ENCODE results near the gene DDAH2. TPM values are rescaled to one million over a fixed set of nuclear protein-coding genes. Genes with fewer than 3 reads are reported as not detected.
A peak's percentile ranks its signal among the peaks of the same experiment; 100 is the strongest.

DDAH2 gene
- total RNA-seq, 2 experiments from 2014 or later = 6.2 to 6.6 TPM

- no peaks in the 10 kb centered on the region for H3K27me3 Mint-ChIP-seq
- H3K4me3 Mint-ChIP-seq = peak within 1 kb of the TSS; percentile 76
- ChIA-PET CTCF (interaction anchor here (0.7 to 1.5 kb wide), 17 partner anchors 9 to 279 kb away, joined by 3 to 10 read pairs (median 3); partner anchors contain the start of genes MSH5, NELFE and SKIC2), POLR2A (interaction anchor here (0.8 to 1.0 kb wide), 3 partner anchors 16 to 89 kb away, joined by 3 read pairs; partner anchors contain the start of gene GPANK1)
- H3K27ac Mint-ChIP-seq = peak within 1 kb of the TSS; percentile 44
- no peaks in the 10 kb centered on the region for H3K36me3 Mint-ChIP-seq
- no peaks in the 10 kb centered on the region for H3K9me3 Mint-ChIP-seq
- intact Hi-C loops (cut with micrococcal nuclease) = loop anchor here (1.0 to 5.0 kb wide), 3 partner anchors 58 to 272 kb away; no protein-coding TSS in a partner anchor
- peaks cover 15% of the 10 kb centered on the region for H3K4me1 Mint-ChIP-seq (ENCODE audit: low read depth)
- peak; percentile 82 for DNase-seq
Measured at GRCh38 chr6:31680226-31681134, 48.6 kb downstream of the DDAH2 start, which contains the start of gene LY6G5C. LY6G5C (minus strand) TSS chr6:31681067; CDS start chr6:31680373, 694 bp downstream.

GRCh38 chr6:31677955-31678354 is 51.1 kb downstream of the DDAH2 start:
- no peaks in the 10 kb centered on the region for H3K27me3 Mint-ChIP-seq
- ChIA-PET CTCF (interaction anchor here (0.6 to 1.2 kb wide), 2 partner anchors 113 to 229 kb away, joined by 3 to 4 read pairs; no protein-coding TSS in a partner anchor), POLR2A (no interaction called here)
- no peak for DNase-seq
- no peaks in the 10 kb centered on the region for H3K9me3 Mint-ChIP-seq
- no peak overlapping the region for H3K27ac Mint-ChIP-seq
- peaks cover 4% of the 10 kb centered on the region for H3K36me3 Mint-ChIP-seq
- peaks cover 15% of the 10 kb centered on the region for H3K4me1 Mint-ChIP-seq (ENCODE audit: low read depth)
- H3K4me3 Mint-ChIP-seq = no peak overlapping the region
- intact Hi-C loops (cut with micrococcal nuclease) = no loop called here

Small RNAs within 50 kb of the gene (microRNA-seq; reads per million reads assigned to microRNA genes)
- not detected for gene MIR4646 (ENCODE audit: borderline microRNAs expressed, borderline number of aligned reads, borderline replicate concordance)

Other genes starting within 250 kb of the DDAH2 start
- 10 to 100 TPM; 21.1 to 23.2 TPM for gene MICB, start 231.2 kb downstream of the DDAH2 start, total RNA-seq
- gene MCCD1, start 200.3 kb downstream of the DDAH2 start, total RNA-seq = not detected
- gene DDX39B, start 187.3 kb downstream of the DDAH2 start, total RNA-seq = 100 to 1,000 TPM; 538 to 547 TPM
- 1 to 10 TPM; 1.4 to 1.6 TPM for gene ATP6V1G2, start 182.7 kb downstream of the DDAH2 start, total RNA-seq
- 10 to 100 TPM; 18.5 to 21.5 TPM for gene NFKBIL1, start 181.7 kb downstream of the DDAH2 start, total RNA-seq
- gene LTA, start 157.0 kb downstream of the DDAH2 start, total RNA-seq = 100 to 1,000 TPM; 696 to 733 TPM
- 100 to 1,000 TPM; 165 to 167 TPM for gene TNF, start 153.7 kb downstream of the DDAH2 start, total RNA-seq
- 100 to 1,000 TPM; 161 to 164 TPM for gene LTB, start 146.9 kb downstream of the DDAH2 start, total RNA-seq
- gene LST1, start 143.0 kb downstream of the DDAH2 start, total RNA-seq = 10 to 100 TPM; 15.7 to 16.9 TPM
- gene NCR3, start 136.3 kb downstream of the DDAH2 start, total RNA-seq = 10 to 100 TPM; 11.7 to 12.2 TPM
- 10 to 100 TPM; 26.1 to 29.0 TPM for gene AIF1, start 114.1 kb downstream of the DDAH2 start, total RNA-seq
- gene PRRC2A, start 108.6 kb downstream of the DDAH2 start, total RNA-seq = 100 to 1,000 TPM; 246 to 257 TPM
- gene BAG6, start 76.6 kb downstream of the DDAH2 start, total RNA-seq = 100 to 1,000 TPM; 351 to 354 TPM
- gene APOM, start 73.4 kb downstream of the DDAH2 start, total RNA-seq = 1 to 10 TPM; 2.9 to 3.1 TPM
- 10 to 100 TPM; 15.8 to 16.9 TPM for gene C6orf47, start 68.5 kb downstream of the DDAH2 start, total RNA-seq
- gene GPANK1, start 64.3 kb downstream of the DDAH2 start, total RNA-seq = 10 to 100 TPM; 31.6 to 32.3 TPM
- 100 to 1,000 TPM; 227 to 234 TPM for gene CSNK2B, start 63.2 kb downstream of the DDAH2 start, total RNA-seq
- gene LY6G5B, start 59.3 kb downstream of the DDAH2 start, total RNA-seq = 10 to 100 TPM in 1 of 2 experiments, 1 to 10 TPM in 1; 9.2 to 11.6 TPM
- 1 to 10 TPM; 1.4 to 1.8 TPM for gene LY6G5C, start 48.2 kb downstream of the DDAH2 start, total RNA-seq
- gene ABHD16A, start 26.0 kb downstream of the DDAH2 start, total RNA-seq = 10 to 100 TPM; 29.1 to 29.6 TPM
- not detected for gene LY6G6F, start 22.4 kb downstream of the DDAH2 start, total RNA-seq
- not detected for gene LY6G6D, start 14.0 kb downstream of the DDAH2 start, total RNA-seq
- not detected for gene LY6G6C, start 7.6 kb downstream of the DDAH2 start, total RNA-seq
- not detected for gene MPIG6B, start 5.9 kb downstream of the DDAH2 start, total RNA-seq
- 100 to 1,000 TPM; 430 to 442 TPM for gene CLIC1, start 7.2 kb upstream of the DDAH2 start, total RNA-seq
- gene MSH5, start 10.7 kb upstream of the DDAH2 start, total RNA-seq = 10 to 100 TPM; 80.9 to 83.8 TPM
- 10 to 100 TPM; 11.3 to 13.2 TPM for gene SAPCD1, start 33.4 kb upstream of the DDAH2 start, total RNA-seq
- 1 to 10 TPM; 2.0 to 2.1 TPM for gene VWA7, start 48.0 kb upstream of the DDAH2 start, total RNA-seq
- gene VARS1, start 66.5 kb upstream of the DDAH2 start, total RNA-seq = 100 to 1,000 TPM; 141 to 153 TPM
- 100 to 1,000 TPM; 142 to 143 TPM for gene LSM2, start 77.7 kb upstream of the DDAH2 start, total RNA-seq
- gene HSPA1L, start 86.0 kb upstream of the DDAH2 start, total RNA-seq = 1 to 10 TPM; 2.0 TPM
- gene HSPA1A, start 86.2 kb upstream of the DDAH2 start, total RNA-seq = 10 to 100 TPM; 68.5 to 69.9 TPM
- gene HSPA1B, start 98.4 kb upstream of the DDAH2 start, total RNA-seq = 10 to 100 TPM; 59.5 to 62.3 TPM
- gene NEU1, start 133.5 kb upstream of the DDAH2 start, total RNA-seq = 10 to 100 TPM; 13.0 to 13.4 TPM
- under 1 TPM in 1 of 2 experiments, not detected in 1; 0.17 TPM for gene SLC44A4, start 149.7 kb upstream of the DDAH2 start, total RNA-seq
- gene EHMT2, start 168.4 kb upstream of the DDAH2 start, total RNA-seq = 10 to 100 TPM; 45.5 to 46.0 TPM
- gene ZBTB12, start 172.8 kb upstream of the DDAH2 start, total RNA-seq = 1 to 10 TPM; 1.8 to 2.0 TPM
- gene C2, start 198.4 kb upstream of the DDAH2 start, total RNA-seq = 1 to 10 TPM in 1 of 2 experiments, under 1 TPM in 1; 0.97 to 1.0 TPM
- under 1 TPM; 0.76 to 0.82 TPM for gene CFB, start 216.8 kb upstream of the DDAH2 start, total RNA-seq
- 10 to 100 TPM; 87.1 to 89.0 TPM for gene NELFE, start 229.7 kb upstream of the DDAH2 start, total RNA-seq
- gene SKIC2, start 229.9 kb upstream of the DDAH2 start, total RNA-seq = 100 to 1,000 TPM in 1 of 2 experiments, 10 to 100 TPM in 1; 95.7 to 101 TPM
- gene DXO, start 242.8 kb upstream of the DDAH2 start, total RNA-seq = 10 to 100 TPM; 10.8 to 12.3 TPM

Data from activated CD4-positive, alpha-beta memory T cell treated with anti-CD3 and anti-CD28 coated beads for 36 hours (primary cell).